NCI-H2081 treated with DMSO at 0.1 percent for 48 hours (cell line): Measurements from ENCODE around the gene PNPLA6.

Source experiments
- DNase-seq: peaks from one replicate; lab custom pipeline; 2025; lab: John Stamatoyannopoulos, UW

The PNPLA6 gene

DNA sequence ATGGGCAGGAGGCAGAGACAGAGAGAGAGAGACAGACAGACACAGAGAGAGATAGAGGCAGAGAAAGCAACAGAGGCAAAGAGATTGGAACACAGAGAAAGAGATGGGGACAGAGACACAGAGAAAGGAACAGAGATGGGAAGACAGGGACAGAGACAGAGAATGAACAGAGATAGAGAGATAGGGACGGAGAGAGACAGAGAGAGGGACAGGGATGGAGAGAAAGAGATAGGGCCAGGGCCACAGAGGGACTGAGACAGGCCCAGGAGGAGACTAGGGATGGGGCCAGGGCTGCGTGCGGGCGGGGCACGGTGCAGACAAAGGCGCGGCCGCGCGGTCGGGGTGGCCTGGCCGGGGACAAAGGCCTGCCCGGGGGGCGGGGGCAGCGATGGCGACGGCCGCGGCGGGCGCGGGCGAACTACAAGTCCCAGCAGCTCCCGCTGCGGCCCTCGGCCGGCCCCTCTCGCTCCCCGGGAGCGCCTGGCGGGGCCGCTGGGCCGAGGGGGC is 19.8 kb upstream of the PNPLA6 start, which contains the start of gene ZNF358:
TSS of gene ZNF358 (plus strand) at position 459 of the 507 bp plus-strand sequence. CDS start 3,140 bp downstream, outside the sequence.
- no peak for DNase-seq

- no peak for DNase-seq
Observed at GRCh38 chr19:7516333-7516732, 19.2 kb upstream of the PNPLA6 start.

DNA sequence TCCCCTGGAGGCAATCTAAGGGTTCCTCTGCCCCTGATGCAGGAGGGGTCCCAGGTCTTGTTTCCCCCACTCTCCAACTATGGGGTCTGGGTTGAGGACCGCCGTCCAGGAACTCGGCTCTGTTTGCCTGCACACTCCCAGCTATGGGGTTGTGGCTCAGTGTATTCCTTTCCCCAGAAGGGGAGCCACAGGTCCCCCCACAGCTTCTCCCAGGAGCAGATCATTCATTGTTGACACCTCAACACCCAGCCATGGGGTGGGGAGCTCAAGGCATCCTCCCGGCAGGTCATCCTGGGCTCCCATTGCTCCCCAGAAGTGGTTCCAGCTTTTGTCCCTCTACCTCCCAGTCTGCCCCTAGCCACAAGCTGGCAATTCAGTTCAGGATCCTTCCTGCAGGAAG is 18.6 kb upstream of the PNPLA6 start:
- DNase-seq = no peak

- no peak for DNase-seq
Observed at GRCh38 chr19:7519361-7520130, 16.0 kb upstream of the PNPLA6 start.

DNA sequence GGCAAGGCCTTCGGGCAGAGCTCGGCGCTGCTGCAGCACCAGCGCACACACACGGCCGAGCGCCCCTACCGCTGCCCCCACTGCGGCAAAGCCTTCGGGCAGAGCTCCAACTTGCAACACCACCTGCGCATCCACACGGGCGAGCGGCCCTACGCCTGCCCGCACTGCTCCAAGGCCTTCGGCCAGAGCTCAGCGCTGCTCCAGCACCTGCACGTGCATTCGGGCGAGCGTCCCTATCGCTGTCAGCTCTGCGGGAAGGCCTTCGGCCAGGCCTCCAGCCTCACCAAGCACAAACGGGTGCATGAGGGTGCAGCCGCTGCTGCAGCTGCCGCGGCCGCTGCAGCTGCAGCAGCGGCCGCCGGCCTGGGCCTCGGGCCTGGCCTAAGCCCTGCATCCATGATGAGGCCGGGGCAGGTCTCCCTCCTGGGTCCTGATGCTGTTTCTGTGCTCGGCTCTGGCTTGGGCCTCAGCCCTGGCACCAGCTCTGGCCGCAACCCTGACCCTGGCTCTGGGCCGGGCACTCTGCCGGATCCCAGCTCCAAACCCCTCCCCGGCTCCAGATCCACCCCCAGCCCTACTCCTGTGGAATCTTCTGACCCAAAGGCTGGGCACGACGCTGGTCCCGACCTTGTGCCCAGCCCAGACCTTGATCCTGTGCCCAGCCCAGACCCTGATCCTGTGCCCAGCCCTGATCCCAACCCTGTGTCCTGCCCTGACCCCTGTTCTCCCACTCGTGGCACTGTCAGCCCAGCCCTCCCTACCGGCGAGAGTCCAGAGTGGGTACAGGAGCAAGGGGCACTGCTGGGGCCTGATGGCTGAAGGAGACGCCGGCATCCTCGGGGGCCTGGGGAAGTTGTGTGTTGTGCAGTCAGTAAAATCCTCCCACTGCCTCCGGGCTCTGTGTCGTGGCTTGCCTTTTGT is 15.1 kb upstream of the PNPLA6 start:
- no peak for DNase-seq

- no peak for DNase-seq
Observed at GRCh38 chr19:7521551-7522071, 13.9 kb upstream of the PNPLA6 start.

- peak; percentile 71 for DNase-seq
Observed at GRCh38 chr19:7522072-7522922, 13.2 kb upstream of the PNPLA6 start, which contains the start of gene MCOLN1. Gene MCOLN1, plus strand, starts transcription at chr19:7522624. Its CDS starts 127 bp downstream, at chr19:7522751.

- DNase-seq = no peak
Observed at GRCh38 chr19:7522923-7523667, 12.4 kb upstream of the PNPLA6 start.

DNA sequence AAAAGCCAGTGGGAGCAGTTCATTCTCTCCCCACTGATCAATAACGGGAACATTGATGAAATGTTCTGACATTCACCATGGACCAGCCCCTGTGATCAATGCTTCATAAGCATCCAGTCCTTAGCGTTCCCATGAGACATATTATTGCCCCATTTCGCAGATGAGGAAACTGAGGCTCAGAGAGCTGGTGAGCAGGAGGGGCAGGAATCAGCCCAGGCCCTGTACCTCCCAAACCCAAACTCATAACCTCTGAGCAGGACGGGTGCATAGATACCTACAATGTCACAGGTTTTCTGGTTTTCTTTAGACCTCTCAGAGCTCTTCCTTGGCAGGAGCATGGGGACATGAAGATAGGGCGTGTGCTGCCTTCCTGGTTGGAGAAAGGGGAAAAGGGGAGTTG is 11.0 kb upstream of the PNPLA6 start:
- no peak for DNase-seq

DNA sequence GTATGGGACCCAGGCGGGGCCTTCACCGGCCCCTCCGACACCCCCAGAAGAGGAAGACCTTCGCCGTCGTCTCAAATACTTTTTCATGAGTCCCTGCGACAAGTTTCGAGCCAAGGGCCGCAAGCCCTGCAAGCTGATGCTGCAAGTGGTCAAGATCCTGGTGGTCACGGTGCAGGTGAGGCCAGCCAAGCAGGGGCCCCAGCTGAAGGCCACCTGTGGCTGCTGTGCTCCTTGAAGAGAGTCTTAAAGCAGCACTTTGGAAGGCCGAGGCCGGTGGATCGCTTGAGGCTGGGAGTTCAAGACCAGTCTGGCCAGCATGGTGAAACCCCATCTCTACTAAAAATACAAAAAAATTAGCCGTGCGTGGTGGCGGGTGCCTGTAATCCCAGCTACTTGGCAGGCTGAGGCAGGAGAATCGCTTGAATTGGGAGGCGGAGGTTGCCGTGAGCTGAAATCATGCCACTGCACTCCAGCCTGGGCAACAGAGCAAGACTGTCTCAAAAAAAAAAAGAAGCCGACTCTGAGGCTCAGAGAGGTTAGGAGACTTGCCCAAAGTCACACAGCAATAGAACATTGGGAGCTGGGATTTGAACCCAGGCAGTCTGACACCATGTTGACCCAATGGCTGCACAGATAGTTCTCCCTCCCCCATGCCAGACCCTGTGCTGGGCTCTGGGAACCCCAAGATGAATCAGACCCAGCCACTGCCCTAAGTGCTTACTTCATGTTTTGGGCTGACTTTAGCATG is 10.4 kb upstream of the PNPLA6 start:
- no peak for DNase-seq

DNA sequence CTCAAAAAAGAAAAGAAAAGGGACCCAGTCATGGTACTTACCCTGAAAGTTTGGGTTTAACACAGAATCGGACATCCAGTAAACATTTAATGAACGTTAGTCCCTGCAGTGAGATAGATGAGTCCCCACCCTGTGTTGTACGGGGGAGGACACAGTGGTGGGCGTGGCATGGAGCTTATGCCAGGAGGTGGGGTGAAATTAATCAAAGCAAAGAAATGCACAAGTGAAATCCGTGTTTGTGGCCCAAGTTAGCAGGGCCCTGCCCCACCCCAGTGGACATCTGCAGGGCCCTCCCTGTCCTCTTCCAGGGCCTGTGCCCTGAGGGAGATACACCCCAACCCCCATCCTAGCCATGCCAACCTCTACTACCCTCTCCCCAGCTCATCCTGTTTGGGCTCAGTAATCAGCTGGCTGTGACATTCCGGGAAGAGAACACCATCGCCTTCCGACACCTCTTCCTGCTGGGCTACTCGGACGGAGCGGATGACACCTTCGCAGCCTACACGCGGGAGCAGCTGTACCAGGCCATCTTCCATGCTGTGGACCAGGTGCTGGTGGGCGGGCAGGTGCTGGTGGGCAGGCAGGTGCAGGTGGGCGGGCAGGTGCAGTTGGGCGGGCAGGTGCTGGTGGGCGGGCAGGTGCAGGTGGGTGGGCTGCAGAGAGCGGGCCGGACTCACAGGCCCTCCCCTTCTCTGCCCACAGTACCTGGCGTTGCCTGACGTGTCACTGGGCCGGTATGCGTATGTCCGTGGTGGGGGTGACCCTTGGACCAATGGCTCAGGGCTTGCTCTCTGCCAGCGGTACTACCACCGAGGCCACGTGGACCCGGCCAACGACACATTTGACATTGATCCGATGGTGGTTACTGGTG is 9.2 kb upstream of the PNPLA6 start:
- no peak for DNase-seq

- no peak for DNase-seq
Observed at GRCh38 chr19:7527516-7528191, 7.9 kb upstream of the PNPLA6 start.

DNA sequence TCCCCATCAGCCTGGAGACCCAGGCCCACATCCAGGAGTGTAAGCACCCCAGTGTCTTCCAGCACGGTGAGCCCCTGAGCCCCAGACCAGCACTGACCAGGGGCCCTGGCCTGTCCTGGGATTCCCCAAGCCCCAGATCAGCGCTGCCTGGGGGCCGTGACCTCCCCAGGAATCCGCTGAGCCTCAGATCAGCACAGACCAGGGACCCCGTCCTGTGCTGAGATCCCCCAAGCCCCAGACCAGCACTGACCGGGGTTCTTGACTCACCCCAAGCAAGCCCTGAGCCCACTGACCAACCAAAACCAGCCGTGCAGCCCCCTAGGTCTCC is 7.4 kb upstream of the PNPLA6 start:
- no peak for DNase-seq

DNA sequence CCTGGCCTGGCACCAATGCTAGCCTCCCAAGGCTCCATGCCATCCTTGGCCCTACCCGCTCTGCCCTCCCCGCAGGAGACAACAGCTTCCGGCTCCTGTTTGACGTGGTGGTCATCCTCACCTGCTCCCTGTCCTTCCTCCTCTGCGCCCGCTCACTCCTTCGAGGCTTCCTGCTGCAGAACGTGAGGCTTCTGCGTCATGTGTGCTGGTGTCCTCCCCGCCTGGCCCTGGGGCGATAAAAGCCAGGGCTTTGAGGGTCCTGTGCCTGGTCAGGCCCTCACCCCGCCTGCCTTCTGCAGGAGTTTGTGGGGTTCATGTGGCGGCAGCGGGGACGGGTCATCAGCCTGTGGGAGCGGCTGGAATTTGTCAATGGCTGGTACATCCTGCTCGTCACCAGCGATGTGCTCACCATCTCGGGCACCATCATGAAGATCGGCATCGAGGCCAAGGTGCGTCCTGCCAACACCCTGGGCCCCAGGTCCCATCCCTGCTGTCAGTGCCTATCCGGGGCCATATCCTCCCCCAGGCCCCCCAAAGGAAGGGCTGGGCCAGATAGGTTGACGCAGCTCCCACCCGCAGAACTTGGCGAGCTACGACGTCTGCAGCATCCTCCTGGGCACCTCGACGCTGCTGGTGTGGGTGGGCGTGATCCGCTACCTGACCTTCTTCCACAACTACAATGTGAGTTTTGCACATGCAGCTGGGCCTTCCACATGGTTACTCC is 6.8 kb upstream of the PNPLA6 start:
- DNase-seq = no peak

GRCh38 chr19:7529246-7529600 is 6.3 kb upstream of the PNPLA6 start:
- no peak for DNase-seq

- DNase-seq = no peak
Observed at GRCh38 chr19:7529610-7530490, 5.7 kb upstream of the PNPLA6 start.

DNA sequence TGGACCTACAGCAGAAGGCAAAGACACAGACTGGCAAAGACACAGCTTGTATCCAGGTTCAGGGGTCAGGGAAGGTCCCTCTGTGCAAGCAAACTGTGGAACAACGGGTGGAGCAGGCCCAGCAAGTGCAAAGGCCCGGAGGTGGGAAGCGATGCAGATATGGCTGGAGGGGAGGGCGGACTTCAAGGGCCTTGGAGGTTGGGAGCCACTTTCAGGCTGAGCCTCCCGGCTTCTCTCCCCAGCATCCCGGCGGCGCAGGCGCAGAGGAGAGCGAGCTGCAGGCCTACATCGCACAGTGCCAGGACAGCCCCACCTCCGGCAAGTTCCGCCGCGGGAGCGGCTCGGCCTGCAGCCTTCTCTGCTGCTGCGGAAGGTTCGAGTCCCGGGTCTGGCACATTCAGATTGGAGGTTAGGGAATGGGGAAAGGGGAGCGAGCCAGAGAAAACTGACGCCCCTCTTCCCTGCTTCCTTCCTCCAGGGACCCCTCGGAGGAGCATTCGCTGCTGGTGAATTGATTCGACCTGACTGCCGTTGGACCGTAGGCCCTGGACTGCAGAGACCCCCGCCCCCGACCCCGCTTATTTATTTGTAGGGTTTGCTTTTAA is 2.1 kb upstream of the PNPLA6 start:
- no peak for DNase-seq
